Measurements from ENCODE around the gene PARD6A.
A peak's percentile ranks its signal among the peaks of the same experiment; 100 is the strongest.

Gene PARD6A

GRCh38 chr16:67697422-67698185 lies 36.8 kb downstream of the PARD6A start:
- no peak for DNase-seq

- DNase-seq: no peak
Measured at GRCh38 chr16:67699265-67699664, 38.5 kb downstream of the PARD6A start.

GRCh38 chr16:67701420-67701819 lies 40.7 kb downstream of the PARD6A start:
- DNase-seq: peak; percentile 55

- no peak for DNase-seq
Measured at GRCh38 chr16:67702130-67702529, 41.4 kb downstream of the PARD6A start.

- DNase-seq: no peak
Measured at GRCh38 chr16:67703626-67704025, 42.9 kb downstream of the PARD6A start.

- no peak for DNase-seq
Measured at GRCh38 chr16:67704110-67704509, 43.4 kb downstream of the PARD6A start.

GRCh38 chr16:67707210-67707609 lies 46.5 kb downstream of the PARD6A start:
- no peak for DNase-seq

- no peak for DNase-seq
Measured at GRCh38 chr16:67707790-67708189, 47.0 kb downstream of the PARD6A start.

- DNase-seq: no peak
Measured at GRCh38 chr16:67708368-67708771, 47.6 kb downstream of the PARD6A start.

- DNase-seq: no peak
Measured at GRCh38 chr16:67709050-67709449, 48.3 kb downstream of the PARD6A start.

- DNase-seq: no peak
Measured at GRCh38 chr16:67710607-67711006, 49.8 kb downstream of the PARD6A start.

All from NCI-H2227 treated with DMSO at 0.1 percent for 48 hours (cell line).